A172 (cell line): ENCODE data around the gene FUT7. TPM values are rescaled to one million over a fixed set of nuclear protein-coding genes. Genes with fewer than 3 reads are reported as not detected.

Experiments used
- DNase-seq: peaks from one replicate; pipeline ENCODE4 v3.0.0-alpha.2; 2015; ENCODE audit warnings: low spot score
- total RNA-seq: library from RNA; depleted of rRNA; stranded (reverse); fragments of >200 nt; shearing (Covaris generic); gene quantifications from 2 replicates; pipeline ENCODE4 v1.2.3, GENCODE V29; 2014; rRNA removed

Gene FUT7
- total RNA-seq, 1 experiment from 2014 or later: not detected

GRCh38 chr9:136983656-136984314, 48.1 kb downstream of the FUT7 start:
- DNase-seq: no peak

- no peak for DNase-seq
These were observed 48.7 kb downstream of the FUT7 start for GRCh38 chr9:136983167-136983566.

- no peak for DNase-seq
These were observed 49.4 kb downstream of the FUT7 start, which contains the start of gene LCNL1 for GRCh38 chr9:136982232-136983051. LCNL1 (plus strand) TSS chr9:136982993; CDS start chr9:136983587, 594 bp downstream.

DNA sequence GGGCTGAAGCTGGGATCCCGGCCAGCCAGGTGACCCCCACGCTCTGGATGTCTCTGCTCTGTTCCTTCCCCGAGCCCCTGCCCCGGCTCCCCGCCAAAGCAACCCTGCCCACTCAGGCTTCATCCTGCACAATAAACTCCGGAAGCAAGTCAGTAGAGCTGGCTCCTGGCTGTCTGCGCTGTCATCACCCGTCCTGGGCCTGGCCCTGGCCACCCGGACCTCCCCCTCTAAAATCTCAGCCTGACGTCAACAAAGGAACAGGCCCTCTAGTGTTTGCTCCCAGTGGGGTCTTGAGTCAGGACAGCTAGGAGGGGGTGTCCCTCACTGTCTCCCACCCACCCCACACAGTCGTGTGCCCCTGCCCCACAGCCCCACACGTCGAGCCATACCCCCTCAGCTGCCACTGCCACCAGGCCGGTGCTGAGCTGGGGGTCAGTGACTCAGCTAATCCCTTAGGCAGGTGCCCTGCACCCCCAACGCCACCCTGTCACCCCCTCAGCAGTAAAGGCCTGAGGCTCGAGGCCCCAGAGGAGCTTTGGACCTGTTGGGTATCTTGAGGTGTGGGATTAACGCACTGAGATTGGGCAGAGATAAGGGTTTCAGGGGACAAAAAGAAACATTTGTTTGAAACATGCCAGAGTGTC, 50.2 kb downstream of the FUT7 start:
- peak; percentile 70 for DNase-seq

- DNase-seq: no peak
These were observed 51.0 kb downstream of the FUT7 start for GRCh38 chr9:136980669-136981478.

Other genes with a start within 250 kb of the FUT7 start
- 74.4 and 101 TPM in 2 replicates for gene TMEM141, start 240.7 kb downstream of the FUT7 start, total RNA-seq
- 0.45 and 0.55 TPM in 2 replicates for gene CCDC183, start 235.8 kb downstream of the FUT7 start, total RNA-seq
- 138 and 144 TPM in 2 replicates for gene RABL6, start 224.1 kb downstream of the FUT7 start, total RNA-seq
- 1.8 and 2.1 TPM in 2 replicates for gene AJM1, start 189.6 kb downstream of the FUT7 start, total RNA-seq
- gene PHPT1, start 182.7 kb downstream of the FUT7 start, total RNA-seq: 119 and 151 TPM in 2 replicates
- gene MAMDC4, start 179.7 kb downstream of the FUT7 start, total RNA-seq: 7.3 and 8.0 TPM in 2 replicates
- 882 and 886 TPM in 2 replicates for gene EDF1, start 165.8 kb downstream of the FUT7 start, total RNA-seq
- gene TRAF2, start 145.6 kb downstream of the FUT7 start, total RNA-seq: 20.9 and 28.4 TPM in 2 replicates
- gene FBXW5, start 87.3 kb downstream of the FUT7 start, total RNA-seq: 379 and 400 TPM in 2 replicates
- gene C8G, start 86.8 kb downstream of the FUT7 start, total RNA-seq: not detected in 2 replicates
- 0.07 and 2.2 TPM in 2 replicates for gene LCN12, start 79.8 kb downstream of the FUT7 start, total RNA-seq
- 1.6 TPM in 1 of 2 replicates, not detected in the other for gene PTGDS, start 54.6 kb downstream of the FUT7 start, total RNA-seq
- 0.26 TPM in 1 of 2 replicates, not detected in the other for gene LCNL1, start 49.1 kb downstream of the FUT7 start, total RNA-seq
- gene PAXX, start 39.7 kb downstream of the FUT7 start, total RNA-seq: 104 and 109 TPM in 2 replicates
- 126 and 133 TPM in 2 replicates for gene CLIC3, start 35.5 kb downstream of the FUT7 start, total RNA-seq
- 32.3 and 33.5 TPM in 2 replicates for gene ABCA2, start 3.9 kb downstream of the FUT7 start, total RNA-seq
- 47.4 and 49.6 TPM in 2 replicates for gene NPDC1, start 14.1 kb upstream of the FUT7 start, total RNA-seq
- not detected in 2 replicates for gene ENTPD2, start 22.0 kb upstream of the FUT7 start, total RNA-seq
- gene SAPCD2, start 38.5 kb upstream of the FUT7 start, total RNA-seq: 76.4 and 92.3 TPM in 2 replicates
- 94.6 and 109 TPM in 2 replicates for gene UAP1L1, start 45.4 kb upstream of the FUT7 start, total RNA-seq
- 196 and 197 TPM in 2 replicates for gene MAN1B1, start 54.9 kb upstream of the FUT7 start, total RNA-seq
- 251 and 263 TPM in 2 replicates for gene DPP7, start 82.6 kb upstream of the FUT7 start, total RNA-seq
- gene GRIN1, start 107.1 kb upstream of the FUT7 start, total RNA-seq: not detected in 2 replicates
- not detected in 2 replicates for gene LRRC26, start 138.0 kb upstream of the FUT7 start, total RNA-seq
- gene TMEM210, start 140.0 kb upstream of the FUT7 start, total RNA-seq: not detected in 2 replicates
- gene ANAPC2, start 156.5 kb upstream of the FUT7 start, total RNA-seq: 23.1 and 29.2 TPM in 2 replicates
- 257 and 270 TPM in 2 replicates for gene SSNA1, start 156.6 kb upstream of the FUT7 start, total RNA-seq
- gene TPRN, start 168.7 kb upstream of the FUT7 start, total RNA-seq: 26.9 and 34.5 TPM in 2 replicates
- gene TMEM203, start 173.6 kb upstream of the FUT7 start, total RNA-seq: 115 and 120 TPM in 2 replicates
- 23.8 and 25.5 TPM in 2 replicates for gene NDOR1, start 173.6 kb upstream of the FUT7 start, total RNA-seq
- gene RNF208, start 190.2 kb upstream of the FUT7 start, total RNA-seq: 0.09 and 0.17 TPM in 2 replicates
- gene CYSRT1, start 193.1 kb upstream of the FUT7 start, total RNA-seq: 5.1 and 5.4 TPM in 2 replicates
- gene RNF224, start 195.4 kb upstream of the FUT7 start, total RNA-seq: 0.86 and 1.1 TPM in 2 replicates
- gene SLC34A3, start 198.8 kb upstream of the FUT7 start, total RNA-seq: 1.1 and 1.6 TPM in 2 replicates
- 599 and 717 TPM in 2 replicates for gene TUBB4B, start 209.2 kb upstream of the FUT7 start, total RNA-seq
- not detected in 2 replicates for gene STPG3, start 219.2 kb upstream of the FUT7 start, total RNA-seq
- gene NELFB, start 223.2 kb upstream of the FUT7 start, total RNA-seq: 104 and 116 TPM in 2 replicates
- gene TOR4A, start 245.6 kb upstream of the FUT7 start, total RNA-seq: 79.6 and 94.5 TPM in 2 replicates